ENCODE measurements around the gene CLSTN2.

Gene CLSTN2

DNA sequence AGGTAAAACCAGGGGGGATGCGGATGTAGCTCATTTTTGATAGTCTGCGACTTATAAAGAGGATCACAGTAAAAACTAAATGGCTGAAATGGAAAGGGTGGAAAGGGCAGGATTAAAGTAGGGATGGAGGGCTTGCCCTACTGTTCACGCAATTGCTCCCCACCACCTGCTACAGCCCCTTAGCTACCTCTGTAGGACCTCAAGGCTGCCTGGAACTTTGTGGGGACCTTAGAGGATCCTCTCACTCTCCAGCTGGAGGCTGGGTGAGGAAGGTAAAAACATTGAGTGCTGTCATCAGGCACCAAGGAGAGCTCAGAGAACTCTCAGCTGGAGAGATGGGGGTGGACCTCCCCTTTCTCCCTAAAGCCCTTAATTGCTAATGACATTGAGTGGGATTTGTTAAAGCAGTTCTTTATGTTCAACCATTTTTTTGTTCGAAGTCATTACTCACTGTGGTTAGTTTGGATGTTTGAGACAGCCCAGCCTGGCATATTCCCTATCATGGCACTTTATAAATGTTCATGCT, 213.0 kb downstream of the CLSTN2 start:
- DNase-seq (ENCODE audit: low read depth in 3 of 3) = no peak

DNA sequence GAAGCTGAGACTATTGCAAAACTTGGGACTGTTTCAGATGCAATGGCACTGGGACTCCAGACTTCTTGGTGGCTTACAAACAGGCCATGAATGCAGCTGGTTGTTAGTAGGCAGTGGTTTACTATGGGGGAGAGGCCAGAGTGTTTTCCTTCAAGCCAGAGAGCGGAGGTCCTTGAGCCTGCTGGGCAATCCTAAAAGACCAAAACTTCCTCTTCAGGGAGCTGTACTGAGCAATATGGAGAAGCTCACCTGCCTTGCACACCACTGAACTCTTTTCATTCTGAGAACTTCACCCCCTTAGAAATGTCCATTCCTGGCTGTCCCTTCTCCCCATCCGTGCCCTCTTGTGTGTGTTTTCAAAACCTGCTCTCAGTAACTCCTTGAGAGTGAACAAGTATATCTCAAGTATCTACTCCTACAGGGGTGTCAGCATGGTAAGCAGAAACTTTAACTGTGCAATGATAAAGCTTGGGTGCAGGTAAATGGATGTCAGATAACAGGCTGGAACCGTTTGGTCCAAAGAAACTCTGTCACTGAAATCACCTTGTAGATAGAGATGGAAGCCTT, 213.9 kb downstream of the CLSTN2 start:
- DNase-seq (ENCODE audit: low read depth in 3 of 3) = no peak

DNA sequence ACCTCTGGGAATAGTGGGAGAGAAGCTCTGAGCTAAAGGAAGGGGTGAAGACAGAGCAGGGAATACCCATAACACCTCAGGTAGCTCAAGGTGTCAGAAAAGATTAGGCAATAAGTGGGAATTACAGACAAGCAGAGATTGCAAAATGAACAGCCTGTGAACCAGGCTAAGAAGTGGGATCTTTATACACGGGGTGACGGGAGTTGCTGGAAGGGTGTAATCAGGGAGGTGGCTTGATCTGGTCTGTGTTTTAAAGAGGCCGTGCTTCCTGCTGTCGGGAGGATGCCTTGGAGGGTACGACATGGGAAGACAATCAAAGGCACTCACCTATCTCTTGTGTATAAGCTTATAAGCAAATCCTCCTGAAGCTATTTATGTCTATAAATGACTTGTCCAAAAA, 216.3 kb downstream of the CLSTN2 start:
- DNase-seq (ENCODE audit: low read depth in 3 of 3) = no peak

DNA sequence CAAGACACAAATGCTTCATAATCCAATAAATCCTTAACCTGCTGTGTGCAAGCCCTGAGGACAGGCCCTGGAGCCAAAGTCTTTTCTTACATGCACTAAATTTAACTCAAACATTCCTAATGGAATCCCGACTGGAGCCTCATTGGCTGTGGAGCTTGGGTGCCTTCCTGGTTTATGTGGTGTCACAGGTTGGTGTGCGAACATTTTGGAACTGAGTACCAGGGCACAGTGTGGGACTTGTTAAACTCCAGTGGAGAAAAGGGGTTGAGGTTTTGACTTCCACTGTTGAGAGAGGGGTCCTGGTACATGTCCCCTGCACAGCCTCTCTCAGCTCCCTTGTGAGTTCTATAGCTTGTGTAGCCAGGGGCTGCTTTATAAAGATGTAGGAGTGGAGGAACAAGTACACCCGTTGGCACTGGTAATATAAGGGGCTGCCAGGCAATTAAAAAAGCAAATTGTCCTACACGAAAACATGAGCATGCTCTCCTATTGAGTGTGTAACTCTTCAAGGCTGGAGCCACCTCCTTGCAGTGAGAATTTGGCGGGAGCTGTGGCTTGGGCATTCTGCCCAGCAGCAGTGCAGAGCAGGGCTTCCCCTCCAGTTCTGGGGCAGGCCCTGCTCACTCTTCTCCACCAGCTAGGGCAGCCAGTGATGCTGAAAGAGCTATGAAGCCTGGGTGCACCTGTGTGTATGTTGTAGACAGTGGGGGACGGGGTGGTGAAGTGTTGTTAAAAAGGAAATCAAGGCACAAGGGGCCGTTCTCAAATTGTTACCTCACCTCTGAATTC, 218.1 kb downstream of the CLSTN2 start:
- DNase-seq (ENCODE audit: low read depth in 3 of 3) = no peak

DNA sequence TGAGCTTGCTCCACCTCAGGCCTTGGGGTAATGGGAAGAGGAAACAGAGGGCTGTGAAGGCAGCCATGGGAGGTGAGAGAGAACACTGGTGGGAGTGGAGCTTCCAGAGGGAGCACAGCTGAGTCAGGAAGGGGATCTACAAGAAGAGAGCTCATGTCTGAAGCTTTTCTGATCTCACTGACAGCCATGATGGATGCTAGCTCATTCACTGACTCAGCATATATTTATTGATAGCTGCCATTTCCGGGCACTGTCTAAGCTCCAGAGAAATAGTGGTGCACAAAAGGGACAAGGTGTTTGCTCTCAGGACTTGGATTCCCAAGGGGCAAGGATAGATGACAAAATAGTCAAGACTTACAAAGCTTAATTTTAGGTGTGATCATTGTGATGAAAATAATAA, 218.8 kb downstream of the CLSTN2 start:
- no peak for DNase-seq (ENCODE audit: low read depth in 3 of 3)

- DNase-seq (ENCODE audit: low read depth in 3 of 3) = no peak
These were observed 222.2 kb downstream of the CLSTN2 start for GRCh38 chr3:140157161-140157560.

DNA sequence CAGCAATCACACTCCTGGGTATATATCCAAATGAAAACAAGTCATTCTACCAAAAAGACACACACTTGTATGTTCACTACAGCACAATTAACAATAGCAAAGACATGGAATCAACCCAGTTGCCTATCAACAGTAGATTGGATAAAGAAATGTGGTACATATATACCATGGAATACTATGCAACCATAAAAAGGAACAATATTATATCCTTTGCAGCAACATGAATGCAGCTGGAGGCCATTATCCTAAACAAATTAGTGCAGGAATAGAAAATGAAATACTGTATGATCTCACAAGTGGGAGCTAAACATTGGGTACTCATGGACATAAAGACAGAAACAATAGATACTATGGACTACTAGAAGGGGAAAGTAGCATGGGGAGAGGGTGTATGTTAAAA, 224.7 kb downstream of the CLSTN2 start:
- DNase-seq (ENCODE audit: low read depth in 3 of 3) = no peak

DNA sequence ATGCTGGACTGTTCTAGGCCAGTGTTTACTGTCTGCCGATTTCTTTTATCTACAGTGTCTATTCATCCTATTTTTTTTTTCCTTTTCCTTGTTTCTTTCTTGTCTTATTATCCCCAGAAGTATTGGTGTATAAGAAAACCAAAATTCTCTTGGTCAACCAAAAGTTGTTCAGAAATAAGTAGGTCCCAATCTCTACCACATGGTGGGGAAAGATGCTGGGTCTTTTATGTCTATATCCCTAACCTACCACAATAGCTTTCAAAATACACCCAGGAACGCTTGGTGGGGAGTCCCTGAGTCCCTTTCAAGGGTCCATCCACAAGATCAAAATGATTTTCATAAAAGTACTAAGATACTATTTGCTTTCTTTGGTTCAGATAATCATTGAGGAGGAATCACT, 225.6 kb downstream of the CLSTN2 start:
- no peak for DNase-seq (ENCODE audit: low read depth in 3 of 3)

GRCh38 chr3:140162551-140162950, 227.6 kb downstream of the CLSTN2 start:
- no peak for DNase-seq (ENCODE audit: low read depth in 3 of 3)

DNA sequence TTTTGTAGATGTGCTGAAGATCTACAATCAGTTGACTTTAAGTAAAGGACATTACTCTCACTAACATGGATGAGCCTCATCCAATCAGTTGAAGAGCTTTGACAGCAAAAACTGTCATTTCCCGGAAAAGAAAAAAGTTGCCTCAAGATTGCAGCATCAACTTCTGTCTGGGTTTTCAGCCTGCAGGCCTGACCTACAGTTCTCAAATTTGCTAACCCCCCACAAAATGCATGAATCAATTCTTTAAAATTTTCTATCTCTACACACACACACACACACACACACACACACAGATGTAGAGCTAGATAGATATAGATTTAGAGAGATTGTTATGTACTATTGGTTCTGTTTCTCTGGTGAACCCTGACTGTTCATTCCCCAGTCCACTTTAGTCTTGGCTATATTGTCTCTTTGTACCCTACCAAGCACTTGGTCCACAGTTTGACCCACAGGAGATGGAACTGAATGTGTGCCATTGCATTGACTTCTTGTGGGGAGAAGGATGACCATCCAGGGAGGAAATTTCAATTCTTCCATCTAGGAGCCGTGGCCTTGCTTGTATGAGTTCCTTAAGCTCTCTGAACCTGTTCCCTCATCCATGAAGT, 228.3 kb downstream of the CLSTN2 start:
- DNase-seq (ENCODE audit: low read depth in 3 of 3) = no peak

DNA sequence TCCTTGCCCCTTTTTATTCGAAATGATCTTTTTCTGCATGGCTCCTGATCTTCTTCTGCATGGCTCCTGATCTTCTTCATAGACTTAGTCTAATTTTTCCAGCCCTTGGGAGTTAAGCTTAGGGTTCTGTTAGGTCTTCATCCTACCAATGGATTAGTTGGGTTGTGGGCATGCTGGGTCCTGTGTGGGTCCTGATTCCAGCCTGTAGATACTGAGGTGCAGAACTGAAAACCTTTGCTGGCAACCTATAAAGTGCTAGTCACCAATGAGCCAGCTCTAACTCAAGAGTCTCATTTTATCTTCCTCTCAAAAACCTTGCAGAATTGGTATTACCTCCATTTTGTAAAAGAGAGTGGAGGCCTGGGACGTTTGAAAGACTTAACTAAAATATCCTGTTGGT, 229.2 kb downstream of the CLSTN2 start:
- no peak for DNase-seq (ENCODE audit: low read depth in 3 of 3)

DNA sequence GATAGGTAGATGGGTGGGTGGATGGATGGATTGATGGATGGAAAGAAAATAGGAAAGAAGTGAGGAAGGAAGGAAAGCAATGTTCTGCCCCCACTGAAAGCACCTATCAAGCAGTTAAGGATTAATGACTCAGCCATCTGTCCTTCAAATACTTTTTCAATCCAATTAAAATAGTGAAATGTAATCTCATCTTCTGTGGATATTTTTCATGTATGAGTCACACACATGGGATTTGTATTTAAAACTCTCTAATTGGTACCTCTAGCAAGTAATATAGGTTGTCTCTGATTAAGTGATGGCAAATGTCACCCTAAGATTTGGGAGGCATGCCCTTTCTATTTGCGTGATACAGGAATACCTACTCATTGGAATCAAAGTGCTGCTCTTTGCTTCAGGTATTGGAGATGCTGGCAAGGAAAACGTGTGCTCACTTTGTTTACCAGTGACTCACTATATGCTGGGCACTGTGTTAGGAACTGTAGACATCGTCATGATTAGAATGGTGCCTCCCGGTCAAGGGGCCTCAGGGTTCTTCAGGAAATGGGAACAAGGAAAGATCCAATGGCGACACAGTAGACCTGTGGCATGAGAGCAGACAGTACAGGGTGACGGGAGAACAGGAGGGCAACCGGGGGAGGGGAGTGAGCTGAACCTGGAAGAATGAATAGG, 230.1 kb downstream of the CLSTN2 start:
- no peak for DNase-seq (ENCODE audit: low read depth in 3 of 3)

- no peak for DNase-seq (ENCODE audit: low read depth in 3 of 3)
These were observed 230.8 kb downstream of the CLSTN2 start for GRCh38 chr3:140165781-140166180.

DNA sequence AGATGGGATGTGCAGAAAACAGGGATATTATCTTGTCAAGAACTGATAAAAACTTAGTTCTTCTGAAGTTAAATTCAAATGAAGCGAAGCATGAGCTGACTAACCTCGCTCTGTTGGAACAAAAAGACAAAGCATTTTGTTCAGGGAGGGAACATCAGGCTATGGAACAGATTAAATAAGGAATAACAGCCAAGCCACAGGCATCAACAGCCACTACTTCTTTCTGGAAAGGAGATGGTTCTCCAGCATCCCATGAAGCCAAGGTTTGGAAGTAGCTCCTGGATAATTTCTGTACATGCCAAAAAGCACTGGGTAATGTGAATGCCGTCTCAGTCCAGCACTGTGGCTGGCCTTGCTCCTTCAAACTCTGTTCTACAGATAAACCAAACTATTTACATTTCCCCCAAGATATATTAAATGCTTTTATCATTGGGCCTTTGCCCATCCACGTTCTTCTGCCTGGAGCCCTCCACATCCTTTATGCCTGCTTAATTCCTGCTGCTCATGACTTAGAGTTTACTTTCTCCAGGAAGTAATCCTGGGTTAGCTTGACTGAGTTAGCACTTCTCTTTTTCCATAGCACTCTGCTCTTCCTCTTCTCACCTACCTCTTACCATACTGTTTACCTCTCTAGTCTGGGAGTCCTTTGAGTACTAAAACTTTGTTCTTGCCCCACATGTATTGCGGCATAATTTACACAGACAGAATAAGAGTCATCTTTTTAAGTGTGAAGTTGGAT, 232.0 kb downstream of the CLSTN2 start:
- no peak for DNase-seq (ENCODE audit: low read depth in 3 of 3)

DNA sequence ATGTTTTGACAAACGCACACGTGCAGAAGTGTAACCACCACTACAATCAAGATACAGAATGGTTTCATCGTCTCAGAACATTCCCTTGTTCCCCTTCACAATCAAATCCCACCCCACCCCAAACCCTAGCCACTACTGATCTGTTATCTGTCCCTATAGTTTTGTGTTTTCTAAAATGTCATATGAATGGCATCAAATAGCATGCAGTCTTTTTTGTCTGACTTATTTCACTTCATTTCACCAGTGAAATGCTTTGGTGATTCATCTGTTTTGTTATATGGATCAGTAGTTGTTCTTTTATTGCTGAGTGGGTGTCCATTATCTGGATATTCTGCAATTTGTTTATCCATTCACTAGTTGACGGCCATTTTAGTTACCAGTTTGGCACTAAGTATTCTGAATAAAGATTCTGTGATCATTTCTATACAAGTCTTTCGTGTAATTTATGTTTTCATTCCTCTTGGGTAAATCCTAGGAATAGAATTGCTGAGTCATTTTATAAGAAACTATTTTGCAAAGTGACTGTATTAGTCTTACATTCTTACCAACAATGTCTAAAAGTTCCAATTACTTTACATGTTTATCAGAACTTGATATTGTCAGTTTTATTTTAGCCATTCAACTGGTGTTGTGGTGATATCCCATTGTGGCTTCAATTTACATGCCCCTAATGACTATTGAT, 232.8 kb downstream of the CLSTN2 start:
- no peak for DNase-seq (ENCODE audit: low read depth in 3 of 3)

DNA sequence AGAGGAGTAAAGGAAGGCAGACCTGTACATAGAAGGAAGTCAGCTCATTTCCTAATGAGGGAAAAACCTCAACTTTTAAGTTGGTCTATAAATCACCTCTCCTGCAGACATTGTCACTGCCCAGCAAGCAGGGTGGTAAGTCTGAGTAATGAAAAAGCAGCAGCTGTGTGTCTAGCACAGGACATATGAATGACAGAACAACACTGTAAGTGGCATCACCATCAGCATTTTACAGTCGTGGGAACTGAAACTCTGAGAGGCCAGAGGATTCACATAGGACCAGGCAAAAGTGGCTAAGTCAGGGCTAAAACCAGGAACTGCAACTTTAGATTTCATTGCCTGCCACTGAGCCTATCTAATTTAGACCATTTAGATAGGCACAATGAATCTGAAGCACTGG, 235.6 kb downstream of the CLSTN2 start:
- no peak for DNase-seq (ENCODE audit: low read depth in 3 of 3)

DNA sequence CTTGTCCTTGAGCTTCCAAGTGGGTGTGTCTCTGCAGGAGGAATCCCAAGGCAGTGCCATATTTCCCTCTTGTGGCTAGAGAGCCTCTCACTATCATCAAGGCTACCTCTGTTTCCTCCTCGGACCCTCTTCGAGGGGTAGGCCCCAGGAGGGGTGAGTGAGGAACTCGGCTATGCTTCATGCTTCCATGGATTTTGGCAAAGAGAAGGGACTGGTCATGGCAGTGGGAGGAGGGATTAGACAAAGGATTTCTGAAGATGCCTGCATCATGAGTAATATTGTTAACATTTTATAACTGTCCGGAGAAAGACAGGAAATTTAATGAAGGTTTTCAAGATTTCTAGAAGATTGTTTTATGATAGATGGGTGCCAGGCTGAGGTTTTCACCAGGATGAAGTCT, 241.5 kb downstream of the CLSTN2 start:
- no peak for DNase-seq (ENCODE audit: low read depth in 3 of 3)

DNA sequence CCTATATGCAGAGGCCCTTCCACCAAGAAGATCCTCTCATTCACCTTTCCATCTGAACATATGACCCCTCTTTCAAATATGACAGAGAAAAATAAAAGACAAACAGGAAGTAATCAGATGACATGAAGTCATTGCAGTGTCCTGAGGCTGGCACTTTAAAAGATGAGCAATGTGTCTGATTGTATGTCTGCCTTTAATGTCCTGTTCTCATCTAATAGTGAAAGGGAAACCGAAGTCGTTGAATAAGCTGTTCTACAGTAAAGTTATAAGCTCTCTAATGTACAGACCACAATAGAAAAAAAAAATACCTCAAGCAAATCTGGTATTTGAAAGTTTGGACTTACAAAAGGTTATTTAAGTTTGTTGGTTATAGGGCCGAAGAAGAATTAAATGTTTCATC, 243.0 kb downstream of the CLSTN2 start:
- no peak for DNase-seq (ENCODE audit: low read depth in 3 of 3)

DNA sequence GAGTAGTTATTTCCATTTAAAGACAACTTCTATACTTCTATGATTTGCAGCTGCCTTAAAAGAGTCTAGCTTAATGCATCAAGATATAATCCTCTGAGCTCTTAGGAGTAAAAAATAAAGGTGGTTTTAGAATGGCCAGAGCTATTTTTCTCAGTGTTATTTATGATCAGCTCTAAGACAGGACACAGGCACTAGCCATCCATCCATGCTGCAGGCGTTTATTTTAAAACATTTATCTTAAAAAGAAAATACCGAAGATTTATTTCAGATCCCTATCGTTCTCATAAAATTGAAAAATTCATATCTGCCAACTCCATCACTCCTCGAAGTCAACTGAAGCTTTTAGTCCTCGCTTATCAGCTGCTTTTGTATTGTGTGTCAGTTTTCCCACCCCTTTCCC, 243.5 kb downstream of the CLSTN2 start:
- DNase-seq (ENCODE audit: low read depth in 3 of 3) = no peak

DNA sequence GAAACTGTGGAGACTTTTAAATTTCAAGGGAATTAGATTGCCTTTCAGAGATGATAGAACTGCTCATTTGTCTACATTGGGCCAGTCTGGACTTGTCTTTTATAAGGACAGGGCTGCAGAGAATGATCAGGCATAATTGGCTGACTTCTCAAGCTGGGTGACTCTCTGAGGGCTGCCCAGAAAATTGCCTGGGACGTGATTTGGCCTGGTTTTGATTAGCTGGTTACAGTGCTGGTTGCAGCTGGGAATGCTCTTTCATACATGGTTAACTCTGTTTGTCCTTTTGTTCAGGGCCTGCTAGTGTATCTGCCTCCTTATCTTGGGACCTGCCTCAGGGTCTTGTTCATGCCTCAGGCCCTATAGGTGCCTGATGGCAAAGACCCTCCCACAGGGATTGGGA, 245.6 kb downstream of the CLSTN2 start:
- DNase-seq (ENCODE audit: low read depth in 3 of 3) = no peak

- no peak for DNase-seq (ENCODE audit: low read depth in 3 of 3)
These were observed 250.4 kb downstream of the CLSTN2 start for GRCh38 chr3:140185375-140185774.

Measured in stimulated activated CD4-positive, alpha-beta T cell treated with anti-CD3 and anti-CD28 coated beads, TNF-alpha, amount 100 ng/mL, for 24 hours (primary cell).